B cell (primary cell): ENCODE measurements around the gene CRYBA4. TPM values are rescaled to one million over a fixed set of nuclear protein-coding genes. Genes with fewer than 3 reads are reported as not detected.

Experiments used
- ATAC-seq: fragments of 200-7000 bp; cut with Tn5 transposase; one replicate; pipeline ENCODE4 v1.10.0; 2021; ENCODE audit warnings: low read depth, mild to moderate bottlenecking, moderate number of reproducible peaks, moderate library complexity
- CTCF ChIA-PET: fragments of 350-600 bp; sonication (Branson Sonifier 250); formaldehyde crosslinking; loops from one replicate; lab custom pipeline; 2021; ENCODE audit warnings: antibody characterized with exemption, inconsistent platforms; lab: Charles Lee
- POLR2A ChIA-PET: fragments of 350-600 bp; sonication (Branson Sonifier 250); formaldehyde crosslinking; loops from one replicate; lab custom pipeline; 2021; ENCODE audit warnings: antibody characterized with exemption; lab: Charles Lee
- DNase-seq: peaks from one replicate; pipeline ENCODE4 v3.0.0; 2013
- H2AFZ ChIP-seq: 2 replicates; pipeline ENCODE4 v1.6.1; 2012; ENCODE audit warnings: mild to moderate bottlenecking, low read depth, low read length; ENCODE audit not compliant: insufficient read depth, poor library complexity, severe bottlenecking
- H3K27ac ChIP-seq, 2 donors: 1 replicate in 1 of 2; 2 replicates in 1 of 2; pipeline ENCODE4 v1.5.1; 2012 to 2013; ENCODE audit warnings: low read length in 2 of 2, mild to moderate bottlenecking in 2 of 2, moderate library complexity in 1 of 2
- H3K27me3 ChIP-seq, 4 experiments: fragments of 200-600 bp in 1 of 4; sonication (generic) in 1 of 4; replicated peaks in 1 of 4; 1 replicate in 2 of 4; 2 replicates in 2 of 4; pipeline versions ENCODE4 v1.6.1 to v1.7.0; 2013 to 2016; ENCODE audit warnings: low read length in 3 of 4, mild to moderate bottlenecking in 2 of 4, mixed read lengths in 1 of 4, moderate library complexity in 1 of 4; ENCODE audit not compliant: insufficient read depth in 4 of 4, control insufficient read depth in 3 of 4; ENCODE audit errors: control extremely low read depth in 1 of 4
- H3K36me3 ChIP-seq, 2 experiments: replicated peaks in 1 of 2; 1 replicate in 1 of 2; 2 replicates in 1 of 2; pipeline versions ENCODE4 v1.6.1 to v1.7.1; 2013; ENCODE audit warnings: low read length in 1 of 2; ENCODE audit not compliant: insufficient read depth in 2 of 2, control insufficient read depth in 1 of 2; ENCODE audit errors: control extremely low read depth in 1 of 2, extremely low read depth in 1 of 2
- H3K4me1 ChIP-seq, 2 donors: fragments of 200-600 bp in 1 of 2; sonication (generic) in 1 of 2; 1 replicate in 1 of 2; 2 replicates in 1 of 2; pipeline versions ENCODE4 v1.5.1 to v1.6.1; 2013 to 2017; ENCODE audit warnings: low read length in 2 of 2; ENCODE audit not compliant: control insufficient read depth in 2 of 2, insufficient read depth in 2 of 2
- H3K4me2 ChIP-seq: replicated peaks from 2 replicates; pipeline ENCODE3; 2012; ENCODE audit warnings: mild to moderate bottlenecking, low read depth, low read length; ENCODE audit not compliant: poor library complexity, severe bottlenecking
- H3K4me3 ChIP-seq, 5 experiments: fragments of 200-600 bp in 1 of 5; sonication (generic) in 1 of 5; 1 replicate in 3 of 5; 2 replicates in 2 of 5; pipeline versions ENCODE4 v1.5.1 to v1.7.0; 2011 to 2016; ENCODE audit warnings: low read length in 4 of 5, mild to moderate bottlenecking in 4 of 5, low read depth in 2 of 5, control low read depth in 1 of 5, moderate library complexity in 1 of 5; ENCODE audit not compliant: insufficient read depth in 1 of 5; ENCODE audit errors: control extremely low read depth in 1 of 5, extremely low read depth in 1 of 5
- H3K79me2 ChIP-seq: fragments of 200-600 bp; sonication (generic); one replicate; pipeline ENCODE4 v1.6.0; 2016; ENCODE audit warnings: low read length; ENCODE audit not compliant: control insufficient read depth, insufficient read depth
- H3K9ac ChIP-seq: fragments of 200-600 bp; sonication (generic); 2 replicates; pipeline ENCODE4 v1.6.1; 2017; ENCODE audit warnings: mild to moderate bottlenecking, low read length, moderate library complexity
- H3K9me3 ChIP-seq, 3 donors: one replicate each; pipeline versions ENCODE4 v1.6.1 to v1.7.1; 2013; ENCODE audit warnings: low read length in 2 of 3; ENCODE audit not compliant: control insufficient read depth in 2 of 3, insufficient read depth in 1 of 3; ENCODE audit errors: control extremely low read depth in 1 of 3
- H4K20me1 ChIP-seq: 2 replicates; pipeline ENCODE4 v1.6.0; 2012; ENCODE audit warnings: mild to moderate bottlenecking, low read length; ENCODE audit not compliant: insufficient read depth, control insufficient read depth, poor library complexity, severe bottlenecking
- H3K27ac Mint-ChIP-seq: one replicate; pipeline ENCODE4 v1.8.0; 2021; ENCODE audit warnings: mixed read lengths
- H3K27me3 Mint-ChIP-seq: one replicate; pipeline ENCODE4 v1.8.0; 2021; ENCODE audit warnings: mixed read lengths
- H3K4me1 Mint-ChIP-seq: one replicate; pipeline ENCODE4 v1.8.0; 2021; ENCODE audit warnings: mixed read lengths
- H3K4me3 Mint-ChIP-seq: one replicate; pipeline ENCODE4 v1.8.0; 2021; ENCODE audit warnings: mixed read lengths
- H3K9me3 Mint-ChIP-seq: one replicate; pipeline ENCODE4 v1.8.0; 2022; ENCODE audit warnings: mixed read lengths; ENCODE audit not compliant: insufficient read depth
- CTCF ChIP-seq: fragments of 200-600 bp; IDR thresholded peaks from one replicate; pipeline ENCODE4 v1.8.0; 2022; ENCODE audit warnings: antibody characterized with exemption, mild to moderate bottlenecking
- EZH2 ChIP-seq: IDR thresholded peaks from 2 replicates; pipeline ENCODE4 v1.6.1; 2012; ENCODE audit warnings: borderline replicate concordance, low read depth, mild to moderate bottlenecking, moderate library complexity, low read length; ENCODE audit not compliant: insufficient read depth, poor library complexity, severe bottlenecking
- WGBS: methylation state at CpG from one replicate; pipeline ENCODE4 v1.1.5; 2013; ENCODE audit warnings: missing lambda C conversion rate; ENCODE audit not compliant: insufficient coverage; 5-methylcytosine and 5-hydroxymethylcytosine counted together
- intact Hi-C: fragments of 100-400 bp; cut with micrococcal nuclease; formaldehyde crosslinking; loops from one replicate; pipeline ENCODE4 v1.10.0; 2022
- polyA plus RNA-seq: library from polyadenylated mRNA; depleted of rRNA; stranded (reverse); fragments of >200 nt; gene quantifications from 2 replicates; pipeline ENCODE4 v1.2.3, GENCODE V29; 2012
- total RNA-seq, 2 donors: library from RNA; stranded (reverse); fragments of 120-200 nt in 1 of 2; gene quantifications; 1 replicate in 1 of 2; 2 replicates in 1 of 2; pipeline versions ENCODE4 v1.2.3 to v1.2.4, GENCODE V29; 2013 to 2022

CRYBA4 gene
- total and polyA plus RNA-seq, 2 donors (not counting 1 experiment from before 2014, with no cell fraction given): not detected

- intact Hi-C loops: no loop called here
- no peak for TF ChIP-seq CTCF
- H3K9me3 ChIP-seq: no peaks in the 10 kb centered on the region
- H2AFZ ChIP-seq: no peak overlapping the region
- CTCF ChIA-PET: no interaction called here
- H3K4me3 Mint-ChIP-seq: no peak overlapping the region
- H3K9ac ChIP-seq: no peak overlapping the region
- H3K9me3 Mint-ChIP-seq: no peaks in the 10 kb centered on the region
- H3K4me2 ChIP-seq: no peak overlapping the region
- no peak overlapping the region for H3K4me3 ChIP-seq
- H3K79me2 ChIP-seq: peaks cover 66% of the 10 kb centered on the region
- H3K27ac ChIP-seq: no peak overlapping the region
- H3K4me1 ChIP-seq: peaks cover 25 to 34% of the 10 kb centered on the region in 2 donors
- H4K20me1 ChIP-seq: no peaks in the 10 kb centered on the region
- H3K36me3 ChIP-seq: peaks cover 0 to 3% of the 10 kb centered on the region in 2 experiments
- H3K27ac Mint-ChIP-seq: no peak overlapping the region
- H3K4me1 Mint-ChIP-seq: peaks cover 47% of the 10 kb centered on the region
- ATAC-seq: no peak
- no peak for DNase-seq
- 97% methylated on average over 6 of the region's 8 CpGs for WGBS
- POLR2A ChIA-PET: no interaction called here
- H3K27me3 Mint-ChIP-seq: no peaks in the 10 kb centered on the region
- no peaks in the 10 kb centered on the region for H3K27me3 ChIP-seq
Observed at GRCh38 chr22:26581633-26582168, 40.1 kb upstream of the CRYBA4 start.

- peaks cover 0 to 1% (median 0%) of the 10 kb centered on the region in 3 donors for H3K9me3 ChIP-seq
- peaks cover 0 to 3% of the 10 kb centered on the region in 2 experiments for H3K36me3 ChIP-seq
- TF ChIP-seq EZH2 (no peak), CTCF (no peak)
- no peak overlapping the region for H2AFZ ChIP-seq
- H3K27ac ChIP-seq: no peak overlapping the region
- H4K20me1 ChIP-seq: no peaks in the 10 kb centered on the region
- Mint-ChIP-seq H3K4me1 (peaks cover 48% of the 10 kb centered on the region), H3K27me3 (no peaks in the 10 kb centered on the region), H3K27ac (no peak overlapping the region), H3K4me3 (no peak overlapping the region), H3K9me3 (no peaks in the 10 kb centered on the region)
- intact Hi-C loops: no loop called here
- H3K79me2 ChIP-seq: peaks cover 78% of the 10 kb centered on the region
- H3K4me1 ChIP-seq: peaks cover 35 to 39% of the 10 kb centered on the region in 2 donors
- no peaks in the 10 kb centered on the region for H3K27me3 ChIP-seq
- H3K4me2 ChIP-seq: no peak overlapping the region
- 100% methylated on average over 1 of the region's 4 CpGs for whole genome bisulfite sequencing
- no peak for DNase-seq
- no peak overlapping the region for H3K9ac ChIP-seq
- CTCF ChIA-PET: no interaction called here
- ATAC-seq: no peak
- POLR2A ChIA-PET: no interaction called here
- H3K4me3 ChIP-seq: no peak overlapping the region
Observed at GRCh38 chr22:26584010-26584409, 37.8 kb upstream of the CRYBA4 start.
